Peyer's patch (tissue), 4 donors: ENCODE data around the gene HNF4A. TPM values are rescaled to one million over a fixed set of nuclear protein-coding genes. Genes with fewer than 3 reads are reported as not detected.

Source experiments
- DNase-seq, 3 donors: peaks; one replicate each; pipeline ENCODE4 v3.0.0-alpha.2; 2017 to 2019
- H3K27ac ChIP-seq, 4 donors: fragments of 200-600 bp; sonication (generic); one replicate each; pipeline ENCODE4 v1.5.1; 2016 to 2019
- H3K27me3 ChIP-seq, 2 donors: fragments of 200-600 bp; sonication (generic); one replicate each; pipeline ENCODE4 v1.5.1; 2019
- H3K36me3 ChIP-seq, 3 donors: fragments of 200-600 bp; sonication (generic); one replicate each; pipeline ENCODE4 v1.5.1; 2016 to 2019
- H3K4me1 ChIP-seq, 4 donors: fragments of 200-600 bp; sonication (generic); one replicate each; pipeline ENCODE4 v1.5.1; 2016 to 2019
- H3K4me3 ChIP-seq, 4 donors: fragments of 200-600 bp; sonication (generic); 1 replicate in 3 of 4; 2 replicates in 1 of 4; pipeline ENCODE4 v1.5.1; 2016 to 2019; ENCODE audit warnings: mild to moderate bottlenecking in 1 of 4
- H3K9me3 ChIP-seq, 4 donors: fragments of 200-600 bp; sonication (generic); one replicate each; pipeline ENCODE4 v1.5.1; 2016 to 2019; ENCODE audit warnings: mild to moderate bottlenecking in 1 of 4
- CTCF ChIP-seq, 6 experiments: fragments of 450-650 bp in 4 of 6; fragments of 200-600 bp in 2 of 6; sonication (generic) in 1 of 6; IDR thresholded peaks; one replicate each; pipeline ENCODE4 v1.5.1; 2017 to 2019; ENCODE audit warnings: antibody characterized with exemption in 6 of 6, mild to moderate bottlenecking in 3 of 6, moderate library complexity in 1 of 6
- POLR2A ChIP-seq, 2 donors: fragments of 450-650 bp; IDR thresholded peaks; one replicate each; pipeline ENCODE4 v1.5.1; 2017; ENCODE audit warnings: antibody characterized with exemption in 2 of 2, mild to moderate bottlenecking in 2 of 2, moderate library complexity in 2 of 2
- total RNA-seq, 4 donors: library from RNA; depleted of rRNA; stranded (reverse); fragments of >200 nt; gene quantifications; one replicate each; pipeline ENCODE4 v1.1.0, GENCODE V29; 2016

HNF4A gene
- total RNA-seq, 4 donors from 2014 or later: 76.7 to 346 (median 308) TPM

DNA sequence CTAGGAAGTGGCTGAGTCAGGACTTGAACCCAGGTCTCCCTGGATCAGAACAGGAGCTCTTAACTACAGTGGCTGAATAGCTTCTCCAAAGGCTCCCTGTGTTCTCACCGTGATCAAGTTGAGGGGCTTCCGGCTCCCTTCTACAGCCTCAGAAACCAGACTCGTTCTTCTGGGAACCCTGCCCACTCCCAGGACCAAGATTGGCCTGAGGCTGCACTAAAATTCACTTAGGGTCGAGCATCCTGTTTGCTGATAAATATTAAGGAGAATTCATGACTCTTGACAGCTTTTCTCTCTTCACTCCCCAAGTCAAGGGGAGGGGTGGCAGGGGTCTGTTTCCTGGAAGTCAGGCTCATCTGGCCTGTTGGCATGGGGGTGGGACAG lies 75.6 kb downstream of the HNF4A start:
- no peak for TF ChIP-seq CTCF (IDR thresholded peaks at IDR 0.05)
- no peak for TF ChIP-seq POLR2A (IDR thresholded peaks at IDR 0.05)
- Histone ChIP-seq H3K27me3 (no peaks in the 10 kb centered on the region), H3K4me3 (no peak overlapping the region), H3K36me3 (peaks cover 0 to 30% (median 0%) of the 10 kb centered on the region in 3 donors), H3K27ac (peak overlapping the region in 2 of 4 donors; percentile 80 to 95), H3K4me1 (peaks cover 0 to 8% (median 0%) of the 10 kb centered on the region in 4 donors), H3K9me3 (no peaks in the 10 kb centered on the region)
- no peak for DNase-seq

DNA sequence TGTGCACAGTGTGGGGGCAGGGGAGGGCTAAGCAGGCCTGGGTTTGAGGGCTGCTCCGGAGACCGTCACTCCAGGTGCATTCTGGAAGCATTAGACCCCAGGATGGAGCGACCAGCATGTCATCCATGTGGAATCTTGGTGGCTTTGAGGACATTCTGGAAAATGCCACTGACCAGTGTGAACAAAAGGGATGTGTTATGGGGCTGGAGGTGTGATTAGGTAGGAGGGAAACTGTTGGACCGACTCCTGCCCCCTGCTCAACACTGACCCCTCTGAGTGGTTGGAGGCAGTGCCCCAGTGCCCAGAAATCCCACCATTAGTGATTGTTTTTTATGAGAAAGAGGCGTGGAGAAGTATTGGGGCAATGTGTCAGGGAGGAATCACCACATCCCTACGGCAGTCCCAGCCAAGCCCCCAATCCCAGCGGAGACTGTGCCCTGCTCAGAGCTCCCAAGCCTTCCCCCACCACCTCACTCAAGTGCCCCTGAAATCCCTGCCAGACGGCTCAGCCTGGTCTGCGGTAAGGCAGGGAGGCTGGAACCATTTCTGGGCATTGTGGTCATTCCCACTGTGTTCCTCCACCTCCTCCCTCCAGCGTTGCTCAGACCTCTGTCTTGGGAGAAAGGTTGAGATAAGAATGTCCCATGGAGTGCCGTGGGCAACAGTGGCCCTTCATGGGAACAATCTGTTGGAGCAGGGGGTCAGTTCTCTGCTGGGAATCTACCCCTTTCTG lies 76.2 kb downstream of the HNF4A start:
- peak in 1 of 3 donors; percentile 55 for DNase-seq
- no peaks in the 10 kb centered on the region for H3K27me3 ChIP-seq
- H3K4me3 ChIP-seq: no peak overlapping the region
- peaks cover 0 to 14% (median 0%) of the 10 kb centered on the region in 4 donors for H3K4me1 ChIP-seq
- TF ChIP-seq CTCF (IDR thresholded peaks at IDR 0.05) (no peak), POLR2A (IDR thresholded peaks at IDR 0.05) (no peak)
- peaks cover 0 to 25% (median 0%) of the 10 kb centered on the region in 3 donors for H3K36me3 ChIP-seq
- no peaks in the 10 kb centered on the region for H3K9me3 ChIP-seq
- H3K27ac ChIP-seq: peak overlapping the region in 3 of 4 donors; percentile 22 to 95 (median 80)

DNA sequence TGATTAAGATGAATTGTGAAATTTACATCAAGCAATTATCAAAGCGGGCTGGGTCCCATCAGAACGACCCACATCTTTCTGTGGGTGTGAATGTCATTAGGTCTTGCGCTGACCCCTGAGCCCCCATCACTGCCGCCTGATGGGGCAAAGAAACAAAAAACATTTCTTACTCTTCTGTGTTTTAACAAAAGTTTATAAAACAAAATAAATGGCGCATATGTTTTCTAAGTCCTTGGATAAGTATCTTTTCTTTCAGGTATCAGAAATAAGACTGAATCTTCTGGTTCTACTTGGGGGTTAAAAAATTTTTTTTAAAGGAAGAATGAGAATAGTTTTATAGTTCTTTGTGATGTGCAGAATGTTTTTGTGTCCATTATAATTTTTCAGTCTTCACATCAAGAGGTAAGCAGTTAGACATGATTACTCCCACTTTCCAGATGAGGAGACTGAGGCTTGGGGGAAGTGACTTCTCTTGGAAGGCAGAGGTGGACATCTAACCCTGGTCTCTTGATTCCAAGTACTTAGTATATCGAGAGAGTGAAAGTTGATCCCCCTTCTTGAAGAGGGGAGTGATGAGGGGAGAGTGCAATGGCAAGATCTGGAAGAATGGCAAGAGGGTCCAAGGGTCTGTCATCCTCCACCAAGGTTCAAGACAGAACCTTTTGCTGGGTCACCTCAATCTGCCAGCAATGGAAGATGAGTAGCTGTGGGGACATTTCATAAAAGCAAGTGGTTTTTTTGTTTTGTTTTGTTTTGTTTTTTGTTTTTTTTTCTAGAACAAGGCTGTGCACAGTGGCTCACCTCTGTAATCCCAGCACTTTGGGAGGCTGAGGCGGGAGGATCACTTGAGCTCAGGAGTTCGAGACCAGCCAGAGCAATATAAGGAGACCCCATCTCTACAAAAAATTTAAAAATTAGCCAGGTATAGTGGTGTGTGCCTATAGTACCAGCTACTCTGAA lies 77.4 kb downstream of the HNF4A start:
- no peaks in the 10 kb centered on the region for H3K27me3 ChIP-seq
- peak overlapping the region in 3 of 4 donors; percentile 59 to 95 (median 80) for H3K27ac ChIP-seq
- DNase-seq: no peak
- H3K9me3 ChIP-seq: no peaks in the 10 kb centered on the region
- peaks cover 0 to 13% (median 0%) of the 10 kb centered on the region in 3 donors for H3K36me3 ChIP-seq
- TF ChIP-seq CTCF (IDR thresholded peaks at IDR 0.05): no peak
- TF ChIP-seq POLR2A (IDR thresholded peaks at IDR 0.05): no peak
- H3K4me1 ChIP-seq: peaks cover 0 to 21% (median 0%) of the 10 kb centered on the region in 4 donors
- H3K4me3 ChIP-seq: no peak overlapping the region

- Histone ChIP-seq H3K4me3 (no peak overlapping the region), H3K9me3 (no peaks in the 10 kb centered on the region), H3K4me1 (peaks cover 0 to 21% (median 0%) of the 10 kb centered on the region in 4 donors), H3K27me3 (no peaks in the 10 kb centered on the region), H3K27ac (peak overlapping the region in 3 of 4 donors; percentile 59 to 95 (median 80)), H3K36me3 (peaks cover 0 to 5% (median 0%) of the 10 kb centered on the region in 3 donors)
- TF ChIP-seq POLR2A (IDR thresholded peaks at IDR 0.05) (peak in 1 of 2 donors; percentile 42), CTCF (IDR thresholded peaks at IDR 0.05) (no peak)
- DNase-seq: peak in 2 of 3 donors; percentile 84 to 90
Observed at GRCh38 chr20:44433751-44434538, 78.4 kb downstream of the HNF4A start.
